Activated CD8-positive, alpha-beta memory T cell treated with anti-CD3 and anti-CD28 coated beads, Interleukin-2, amount 10 ng/mL, durations not matched to agents 7 days and 5 days (primary cell): ENCODE results near the gene IL18RAP. TPM values are rescaled to one million over a fixed set of nuclear protein-coding genes. Genes with fewer than 3 reads are reported as not detected.

Experiments
- ATAC-seq: fragments of 150-1000 bp; cut with Tn5 transposase; one replicate; pipeline ENCODE4 v1.10.0; 2021; ENCODE audit warnings: moderate library complexity
- CTCF ChIA-PET: fragments of 350-600 bp; sonication (Branson Sonifier 250); formaldehyde crosslinking; loops from one replicate; lab custom pipeline; 2021; ENCODE audit warnings: antibody characterized with exemption; lab: Charles Lee
- DNase-seq: peaks from one replicate; pipeline ENCODE4 v3.0.0-alpha.2; 2020
- H3K27ac Mint-ChIP-seq: one replicate; pipeline ENCODE4 v1.8.0; 2021; ENCODE audit warnings: mild to moderate bottlenecking, mixed read lengths
- H3K27me3 Mint-ChIP-seq: one replicate; pipeline ENCODE4 v1.8.0; 2021; ENCODE audit warnings: mixed read lengths
- H3K36me3 Mint-ChIP-seq: one replicate; pipeline ENCODE4 v1.8.0; 2021; ENCODE audit warnings: mild to moderate bottlenecking, mixed read lengths
- H3K4me1 Mint-ChIP-seq: one replicate; pipeline ENCODE4 v1.8.0; 2021; ENCODE audit warnings: mixed read lengths
- H3K4me3 Mint-ChIP-seq: one replicate; pipeline ENCODE4 v1.8.0; 2021; ENCODE audit warnings: mild to moderate bottlenecking, moderate library complexity, mixed read lengths
- H3K9me3 Mint-ChIP-seq: one replicate; pipeline ENCODE4 v1.8.0; 2022; ENCODE audit warnings: low read depth, mixed read lengths
- total RNA-seq, 2 experiments: library from RNA; stranded (reverse); gene quantifications; one replicate each; pipeline ENCODE4 v1.2.3, GENCODE V29; 2021

Gene IL18RAP
- total RNA-seq: 10 to 100 TPM; 12.3 to 14.9 TPM

GRCh38 chr2:102422910-102423309, at the start of gene IL18RAP:
Gene IL18RAP, plus strand, starts transcription at chr2:102423160. Its CDS starts 118 bp downstream, at chr2:102423278.
- Mint-ChIP-seq H3K36me3 (peaks cover 62% of the 10 kb centered on the region), H3K9me3 (peaks cover 6% of the 10 kb centered on the region)

GRCh38 chr2:102376052-102376591, 46.8 kb upstream of the IL18RAP start:
- no peaks in the 10 kb centered on the region for H3K27me3 Mint-ChIP-seq
- CTCF ChIA-PET: interaction anchor here (1.5 kb wide), 1 partner anchor 21 kb away, joined by 3 read pairs; no protein-coding TSS in a partner anchor

More at GRCh38 chr2:102422910-102423309, at the start of gene IL18RAP:
- H3K27me3 Mint-ChIP-seq: no peaks in the 10 kb centered on the region
- ATAC-seq (no peak), DNase-seq (no peak)
- CTCF ChIA-PET: interaction anchor here (1.3 to 2.2 kb wide), 2 partner anchors 20 to 63 kb away, joined by 5 to 8 read pairs; no protein-coding TSS in a partner anchor
- peak within 1 kb of the TSS; percentile 6 for H3K4me3 Mint-ChIP-seq
- H3K27ac Mint-ChIP-seq: peak within 1 kb of the TSS; percentile 45
- H3K4me1 Mint-ChIP-seq: peaks cover 74% of the 10 kb centered on the region

GRCh38 chr2:102383722-102384121, 39.2 kb upstream of the IL18RAP start:
- ATAC-seq (no peak), DNase-seq (no peak)
- CTCF ChIA-PET: no interaction called here
- H3K9me3 Mint-ChIP-seq: peaks cover 26% of the 10 kb centered on the region
- no peak overlapping the region for H3K27ac Mint-ChIP-seq
- peaks cover 7% of the 10 kb centered on the region for H3K4me1 Mint-ChIP-seq
- peaks cover 80% of the 10 kb centered on the region for H3K36me3 Mint-ChIP-seq
- H3K27me3 Mint-ChIP-seq: no peaks in the 10 kb centered on the region
- no peak overlapping the region for H3K4me3 Mint-ChIP-seq

More at GRCh38 chr2:102376052-102376591, 46.8 kb upstream of the IL18RAP start:
- Mint-ChIP-seq H3K36me3 (peaks cover 78% of the 10 kb centered on the region), H3K4me1 (peaks cover 2% of the 10 kb centered on the region), H3K9me3 (peaks cover 24% of the 10 kb centered on the region), H3K4me3 (no peak overlapping the region), H3K27ac (no peak overlapping the region)
- ATAC-seq (no peak), DNase-seq (no peak)

- ATAC-seq: no peak
Measured at GRCh38 chr2:102385522-102385921, 37.4 kb upstream of the IL18RAP start.

GRCh38 chr2:102386004-102386403, 37.0 kb upstream of the IL18RAP start:
- peaks cover 7% of the 10 kb centered on the region for H3K4me1 Mint-ChIP-seq
- CTCF ChIA-PET: interaction anchor here (0.8 to 1.0 kb wide), 2 partner anchors 57 to 63 kb away, joined by 3 read pairs; no protein-coding TSS in a partner anchor
- DNase-seq: no peak
- no peak overlapping the region for H3K27ac Mint-ChIP-seq
- no peaks in the 10 kb centered on the region for H3K27me3 Mint-ChIP-seq
- H3K9me3 Mint-ChIP-seq: peaks cover 24% of the 10 kb centered on the region
- no peak for ATAC-seq
- H3K4me3 Mint-ChIP-seq: no peak overlapping the region
- peaks cover 75% of the 10 kb centered on the region for H3K36me3 Mint-ChIP-seq

More at GRCh38 chr2:102385522-102385921, 37.4 kb upstream of the IL18RAP start:
- H3K4me3 Mint-ChIP-seq: no peak overlapping the region
- H3K27me3 Mint-ChIP-seq: no peaks in the 10 kb centered on the region
- no peak overlapping the region for H3K27ac Mint-ChIP-seq
- peaks cover 76% of the 10 kb centered on the region for H3K36me3 Mint-ChIP-seq
- H3K4me1 Mint-ChIP-seq: peaks cover 7% of the 10 kb centered on the region
- DNase-seq: no peak
- peaks cover 24% of the 10 kb centered on the region for H3K9me3 Mint-ChIP-seq
- CTCF ChIA-PET: interaction anchor here (0.8 to 1.0 kb wide), 2 partner anchors 57 to 63 kb away, joined by 3 read pairs; no protein-coding TSS in a partner anchor

GRCh38 chr2:102386867-102387541, 36.0 kb upstream of the IL18RAP start:
- H3K36me3 Mint-ChIP-seq: peaks cover 70% of the 10 kb centered on the region
- H3K9me3 Mint-ChIP-seq: peaks cover 22% of the 10 kb centered on the region
- no peak overlapping the region for H3K27ac Mint-ChIP-seq
- CTCF ChIA-PET: no interaction called here
- H3K27me3 Mint-ChIP-seq: no peaks in the 10 kb centered on the region
- peaks cover 13% of the 10 kb centered on the region for H3K4me1 Mint-ChIP-seq
- no peak for DNase-seq
- ATAC-seq: no peak
- H3K4me3 Mint-ChIP-seq: no peak overlapping the region

GRCh38 chr2:102387763-102388546, 35.0 kb upstream of the IL18RAP start:
- Mint-ChIP-seq H3K36me3 (peaks cover 65% of the 10 kb centered on the region), H3K9me3 (peaks cover 21% of the 10 kb centered on the region), H3K4me3 (no peak overlapping the region), H3K4me1 (peaks cover 11% of the 10 kb centered on the region), H3K27me3 (no peaks in the 10 kb centered on the region), H3K27ac (peak overlapping the region; percentile 25)
- CTCF ChIA-PET: no interaction called here
- DNase-seq (no peak), ATAC-seq (no peak)

- no peaks in the 10 kb centered on the region for H3K9me3 Mint-ChIP-seq
- H3K36me3 Mint-ChIP-seq: peaks cover 40% of the 10 kb centered on the region
- DNase-seq (no peak), ATAC-seq (no peak)
- peaks cover 11% of the 10 kb centered on the region for H3K4me1 Mint-ChIP-seq
- H3K4me3 Mint-ChIP-seq: no peak overlapping the region
- H3K27ac Mint-ChIP-seq: no peak overlapping the region
- no peaks in the 10 kb centered on the region for H3K27me3 Mint-ChIP-seq
- CTCF ChIA-PET: no interaction called here
Measured at GRCh38 chr2:102391565-102391964, 31.4 kb upstream of the IL18RAP start.

- no peak overlapping the region for H3K27ac Mint-ChIP-seq
- no peaks in the 10 kb centered on the region for H3K27me3 Mint-ChIP-seq
Measured at GRCh38 chr2:102392096-102392495, 30.9 kb upstream of the IL18RAP start.

GRCh38 chr2:102392942-102393341, 30.0 kb upstream of the IL18RAP start:
- DNase-seq (no peak), ATAC-seq (no peak)
- Mint-ChIP-seq H3K27me3 (no peaks in the 10 kb centered on the region), H3K36me3 (peaks cover 29% of the 10 kb centered on the region), H3K9me3 (no peaks in the 10 kb centered on the region), H3K27ac (no peak overlapping the region), H3K4me3 (no peak overlapping the region), H3K4me1 (peaks cover 6% of the 10 kb centered on the region)
- CTCF ChIA-PET: no interaction called here

More at GRCh38 chr2:102392096-102392495, 30.9 kb upstream of the IL18RAP start:
- DNase-seq (no peak), ATAC-seq (no peak)
- Mint-ChIP-seq H3K4me3 (no peak overlapping the region), H3K9me3 (no peaks in the 10 kb centered on the region), H3K36me3 (peaks cover 35% of the 10 kb centered on the region), H3K4me1 (peaks cover 11% of the 10 kb centered on the region)
- CTCF ChIA-PET: no interaction called here

- no peak overlapping the region for H3K27ac Mint-ChIP-seq
- ATAC-seq (no peak), DNase-seq (no peak)
- no peak overlapping the region for H3K4me3 Mint-ChIP-seq
- CTCF ChIA-PET: interaction anchor here (1.5 kb wide), 1 partner anchor 20 kb away, joined by 3 read pairs; no protein-coding TSS in a partner anchor
- no peaks in the 10 kb centered on the region for H3K27me3 Mint-ChIP-seq
- peaks cover 20% of the 10 kb centered on the region for H3K4me1 Mint-ChIP-seq
- H3K9me3 Mint-ChIP-seq: no peaks in the 10 kb centered on the region
- peaks cover 15% of the 10 kb centered on the region for H3K36me3 Mint-ChIP-seq
Measured at GRCh38 chr2:102396012-102396411, 26.9 kb upstream of the IL18RAP start.

- no peaks in the 10 kb centered on the region for H3K9me3 Mint-ChIP-seq
- peaks cover 13% of the 10 kb centered on the region for H3K36me3 Mint-ChIP-seq
- H3K4me1 Mint-ChIP-seq: peaks cover 23% of the 10 kb centered on the region
- H3K4me3 Mint-ChIP-seq: no peak overlapping the region
- H3K27me3 Mint-ChIP-seq: no peaks in the 10 kb centered on the region
- DNase-seq: no peak
- CTCF ChIA-PET: interaction anchor here (1.5 kb wide), 1 partner anchor 21 kb away, joined by 3 read pairs; no protein-coding TSS in a partner anchor
- H3K27ac Mint-ChIP-seq: no peak overlapping the region
- no peak for ATAC-seq
Measured at GRCh38 chr2:102397209-102397608, 25.8 kb upstream of the IL18RAP start.
